Mucosa of descending colon (tissue), 3 donors: ENCODE results near the gene SIK3. TPM values are rescaled to one million over a fixed set of nuclear protein-coding genes. Genes with fewer than 3 reads are reported as not detected.
A peak's percentile ranks its signal among the peaks of the same experiment; 100 is the strongest.

ENCODE experiments used
- ATAC-seq: fragments of 200-7000 bp; cut with Tn5 transposase; one replicate; pipeline ENCODE4 v1.9.1; 2020; ENCODE audit warnings: mild to moderate bottlenecking, moderate library complexity
- DNase-seq, 3 donors: peaks; one replicate each; pipeline ENCODE4 v3.0.0-alpha.2; 2020
- H3K36me3 ChIP-seq: fragments of 200-600 bp; one replicate; pipeline ENCODE4 v1.8.0; 2021; ENCODE audit warnings: low read depth, mild to moderate bottlenecking
- H3K4me1 ChIP-seq: fragments of 200-600 bp; one replicate; pipeline ENCODE4 v1.8.0; 2021; ENCODE audit warnings: low read depth, mild to moderate bottlenecking
- H3K4me3 ChIP-seq: fragments of 200-600 bp; one replicate; pipeline ENCODE4 v1.8.0; 2021; ENCODE audit warnings: mild to moderate bottlenecking
- H3K9me3 ChIP-seq: fragments of 200-600 bp; one replicate; pipeline ENCODE4 v1.8.0; 2021; ENCODE audit warnings: mild to moderate bottlenecking
- intact Hi-C, 2 donors: fragments of 100-400 bp; cut with DNase I in 1 of 2; cut with micrococcal nuclease in 1 of 2; formaldehyde crosslinking; loops; one replicate each; pipeline versions ENCODE4 v1.11.0 to v1.11.1; 2022; cut with DNase I, micrococcal nuclease
- total RNA-seq, 3 donors: library from RNA; stranded (reverse); fragmentation: NEBNext Ultra II Directional in 2 of 3; extraction: Animal tissue kit (Norgen Biotek cat#: 25700) in 2 of 3; gene quantifications; one replicate each; pipeline versions ENCODE4 v1.2.1 to v1.2.4, GENCODE V29; 2021 to 2023
- TF ChIP-seq, protein P1 (sequence below): fragments of 200-600 bp; IDR thresholded peaks from one replicate; pipeline ENCODE4 v1.8.0; 2022; ENCODE audit warnings: antibody characterized with exemption, mild to moderate bottlenecking
- donor health status: DM: no; HTN: no; CAD: no; lungs with moderate emphysema.
- donor health status: DM: no; HTN: no; CAD: no.
- donor health status: DM: no; HTN: yes; CAD: no.

SIK3 gene
- total RNA-seq, 3 donors from 2014 or later = 28.1 to 55.6 (median 41.8) TPM

DNA sequence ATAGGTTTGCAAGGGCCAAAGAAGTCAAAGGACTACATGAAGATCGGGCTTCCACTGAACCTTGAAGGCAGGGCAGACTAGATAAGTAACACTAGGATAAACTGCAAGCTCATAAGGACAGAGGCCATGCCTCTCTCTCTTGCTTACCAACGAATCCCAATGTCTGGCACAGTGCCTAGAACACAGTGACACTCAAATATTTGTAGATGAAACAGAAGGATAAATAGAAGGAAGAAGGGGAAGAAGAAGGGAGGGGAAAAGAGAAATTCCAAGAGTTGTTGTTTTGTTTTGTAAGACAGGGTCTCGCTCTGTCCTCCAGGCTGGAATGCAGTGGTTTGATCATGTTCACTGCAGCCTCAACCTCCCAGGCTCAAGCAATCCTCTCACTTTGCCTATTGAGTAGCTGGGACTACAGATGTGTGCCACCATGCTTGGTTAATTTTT is 26.9 kb downstream of the SIK3 start:
- peak in 1 of 3 donors; percentile 69 for DNase-seq
- TF ChIP-seq, protein P1, sequence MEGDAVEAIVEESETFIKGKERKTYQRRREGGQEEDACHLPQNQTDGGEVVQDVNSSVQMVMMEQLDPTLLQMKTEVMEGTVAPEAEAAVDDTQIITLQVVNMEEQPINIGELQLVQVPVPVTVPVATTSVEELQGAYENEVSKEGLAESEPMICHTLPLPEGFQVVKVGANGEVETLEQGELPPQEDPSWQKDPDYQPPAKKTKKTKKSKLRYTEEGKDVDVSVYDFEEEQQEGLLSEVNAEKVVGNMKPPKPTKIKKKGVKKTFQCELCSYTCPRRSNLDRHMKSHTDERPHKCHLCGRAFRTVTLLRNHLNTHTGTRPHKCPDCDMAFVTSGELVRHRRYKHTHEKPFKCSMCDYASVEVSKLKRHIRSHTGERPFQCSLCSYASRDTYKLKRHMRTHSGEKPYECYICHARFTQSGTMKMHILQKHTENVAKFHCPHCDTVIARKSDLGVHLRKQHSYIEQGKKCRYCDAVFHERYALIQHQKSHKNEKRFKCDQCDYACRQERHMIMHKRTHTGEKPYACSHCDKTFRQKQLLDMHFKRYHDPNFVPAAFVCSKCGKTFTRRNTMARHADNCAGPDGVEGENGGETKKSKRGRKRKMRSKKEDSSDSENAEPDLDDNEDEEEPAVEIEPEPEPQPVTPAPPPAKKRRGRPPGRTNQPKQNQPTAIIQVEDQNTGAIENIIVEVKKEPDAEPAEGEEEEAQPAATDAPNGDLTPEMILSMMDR = no peak
- peak; percentile 70 for ATAC-seq
- no peaks in the 10 kb centered on the region for H3K36me3 ChIP-seq
- intact Hi-C loops = no loop called here
- H3K9me3 ChIP-seq = no peaks in the 10 kb centered on the region
- no peak overlapping the region for H3K4me3 ChIP-seq
- peaks cover 34% of the 10 kb centered on the region for H3K4me1 ChIP-seq

DNA sequence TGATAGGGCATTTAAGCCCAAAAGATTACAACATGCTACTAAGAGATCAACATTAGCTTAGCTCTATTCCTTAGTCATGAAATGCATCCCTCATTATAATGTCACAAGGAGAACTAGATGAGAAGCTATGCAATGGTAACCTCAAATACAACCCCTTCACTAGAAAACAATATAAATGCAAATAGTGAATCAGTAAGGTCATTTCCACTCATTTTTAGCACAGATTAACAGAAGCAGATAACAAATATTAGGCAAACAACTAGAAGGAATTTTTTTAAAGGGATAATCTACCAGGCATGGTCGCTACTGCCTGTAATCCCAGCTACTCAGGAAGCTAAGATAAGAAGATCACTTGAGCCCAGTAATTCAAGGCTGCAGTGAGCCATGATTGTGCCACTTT is 28.2 kb downstream of the SIK3 start:
- no peak overlapping the region for H3K4me3 ChIP-seq
- DNase-seq (no peak), ATAC-seq (no peak)
- TF ChIP-seq, protein P1 = no peak
- intact Hi-C loops = no loop called here
- H3K9me3 ChIP-seq = no peaks in the 10 kb centered on the region
- peaks cover 31% of the 10 kb centered on the region for H3K4me1 ChIP-seq
- H3K36me3 ChIP-seq = no peaks in the 10 kb centered on the region

DNA sequence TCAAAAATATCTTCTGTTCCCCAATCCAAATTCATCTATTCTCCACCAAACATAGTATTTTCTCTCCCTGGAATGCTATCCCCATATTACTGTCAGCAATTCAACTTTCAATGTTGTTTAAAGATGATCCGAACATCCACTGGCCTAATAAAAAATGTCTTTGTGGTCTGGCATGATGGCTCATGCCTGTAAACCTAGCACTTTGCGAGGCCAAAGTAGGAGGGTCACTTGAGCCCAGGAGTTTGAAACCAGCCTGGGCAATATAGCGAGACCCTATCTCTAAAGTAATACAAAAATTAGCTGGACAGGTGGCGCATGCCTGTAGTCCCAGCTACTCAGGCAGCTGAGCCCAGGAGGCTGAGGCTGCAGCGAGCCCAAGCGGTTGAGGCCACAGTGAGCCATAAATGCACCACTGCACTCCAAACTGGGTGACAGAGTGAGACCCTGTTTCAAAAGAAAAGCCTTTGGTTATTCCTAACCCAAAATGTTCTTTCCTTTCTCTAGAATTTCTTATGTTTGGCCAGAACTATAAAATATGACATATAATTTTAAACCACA is 29.8 kb downstream of the SIK3 start:
- DNase-seq (no peak), ATAC-seq (no peak)
- intact Hi-C loops = no loop called here
- H3K36me3 ChIP-seq = no peaks in the 10 kb centered on the region
- no peak overlapping the region for H3K4me3 ChIP-seq
- TF ChIP-seq, protein P1 = no peak
- peaks cover 22% of the 10 kb centered on the region for H3K4me1 ChIP-seq
- no peaks in the 10 kb centered on the region for H3K9me3 ChIP-seq

DNA sequence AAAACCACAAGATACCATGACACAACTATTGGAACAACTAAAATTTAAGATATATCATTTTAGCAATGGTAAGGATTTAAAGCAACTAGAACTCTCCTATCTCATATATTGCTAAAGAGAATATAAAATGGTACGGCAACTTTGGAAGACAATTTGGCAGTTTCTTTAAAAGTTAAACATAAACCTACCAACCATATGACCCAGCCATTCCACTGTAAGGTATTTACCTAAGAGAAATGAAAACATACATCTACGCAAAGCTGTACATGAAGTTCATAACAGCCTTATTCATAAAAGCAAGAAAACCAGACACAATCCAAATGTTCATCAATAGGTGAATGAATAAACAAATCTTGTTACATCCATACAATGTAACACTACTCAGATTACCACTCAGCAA is 31.3 kb downstream of the SIK3 start:
- H3K4me3 ChIP-seq = no peak overlapping the region
- peak; percentile 65 for ATAC-seq
- DNase-seq = no peak
- H3K36me3 ChIP-seq = no peaks in the 10 kb centered on the region
- intact Hi-C loops = no loop called here
- TF ChIP-seq, protein P1 = no peak
- no peaks in the 10 kb centered on the region for H3K9me3 ChIP-seq
- peaks cover 13% of the 10 kb centered on the region for H3K4me1 ChIP-seq

DNA sequence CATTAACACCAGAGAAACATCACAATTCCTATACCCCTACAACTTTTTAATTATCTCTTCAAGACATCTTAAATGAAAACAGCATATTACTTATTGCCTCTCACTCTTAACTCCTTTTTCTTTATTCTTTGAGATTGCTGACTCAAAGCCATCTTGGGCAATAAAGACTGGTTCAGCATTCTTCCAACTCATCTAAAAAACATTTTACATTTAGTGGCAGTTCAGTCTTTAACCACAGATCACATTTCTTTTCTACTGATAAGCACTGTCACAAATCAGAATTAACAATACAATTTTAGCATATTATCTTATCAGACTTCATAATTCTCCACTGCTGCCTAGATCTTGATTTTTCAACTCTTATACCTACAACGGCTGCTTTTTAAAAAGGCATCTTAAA is 34.0 kb downstream of the SIK3 start:
- DNase-seq (no peak), ATAC-seq (no peak)
- Histone ChIP-seq H3K9me3 (no peaks in the 10 kb centered on the region), H3K4me3 (no peak overlapping the region), H3K36me3 (no peaks in the 10 kb centered on the region), H3K4me1 (peaks cover 12% of the 10 kb centered on the region)
- TF ChIP-seq, protein P1 = no peak
- intact Hi-C loops = no loop called here

DNA sequence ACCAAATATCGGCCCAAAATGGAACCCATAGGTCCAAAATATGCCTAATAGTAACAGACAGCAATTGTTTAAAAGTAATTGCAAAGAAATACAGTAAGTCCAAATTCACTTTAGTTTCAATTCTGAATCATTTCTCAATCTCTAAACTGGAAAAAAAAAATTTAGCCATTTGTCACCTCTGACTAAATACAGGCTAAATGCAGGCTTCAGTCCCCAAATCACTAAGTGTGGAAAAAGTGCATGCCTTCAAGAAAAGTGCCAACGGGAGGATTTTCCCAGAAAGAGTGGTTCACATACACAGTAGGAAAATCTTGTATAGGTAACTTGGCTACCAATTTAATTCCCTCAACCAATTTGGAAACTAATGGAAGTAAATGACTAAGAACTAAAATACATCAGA is 35.7 kb downstream of the SIK3 start:
- Histone ChIP-seq H3K9me3 (no peaks in the 10 kb centered on the region), H3K4me1 (peaks cover 10% of the 10 kb centered on the region), H3K4me3 (no peak overlapping the region), H3K36me3 (no peaks in the 10 kb centered on the region)
- DNase-seq (no peak), ATAC-seq (no peak)
- TF ChIP-seq, protein P1 = no peak
- intact Hi-C loops = no loop called here
